K562 (cell line): ENCODE results near the gene HDAC1. TPM values are rescaled to one million over a fixed set of nuclear protein-coding genes. Genes with fewer than 3 reads are reported as not detected.

Experiments used
- AFF4 ChIP-seq: sonication (generic); formaldehyde crosslinking; IDR thresholded peaks from 2 replicates; pipeline ENCODE4 v1.8.0; 2023; ENCODE audit warnings: mild to moderate bottlenecking, missing genetic modification reagents
- CBFA2T2 ChIP-seq: fragments of 450-650 bp; conservative IDR thresholded peaks from 2 replicates; pipeline ENCODE4 v1.6.1; 2017; ENCODE audit warnings: mild to moderate bottlenecking
- HBP1 ChIP-seq: fragments of 450-650 bp; formaldehyde crosslinking; IDR thresholded peaks from 2 replicates; pipeline ENCODE4 v1.4.0; 2022; ENCODE audit warnings: missing genetic modification characterization
- HNRNPH1 ChIP-seq: fragments of 200-400 bp; formaldehyde crosslinking; optimal IDR thresholded peaks from 2 replicates; pipeline ENCODE3; 2017; ENCODE audit warnings: low read depth, mild to moderate bottlenecking, low read length, moderate library complexity
- KDM5B ChIP-seq: fragments of 200-600 bp; sonication (generic); IDR thresholded peaks from 2 replicates; pipeline ENCODE4 v1.6.1; 2012; ENCODE audit warnings: low read depth, mild to moderate bottlenecking, moderate library complexity, low read length, control low read depth, inconsistent platforms; ENCODE audit not compliant: insufficient replicate concordance
- LEF1 ChIP-seq: fragments of 450-650 bp; IDR thresholded peaks from 2 replicates; pipeline ENCODE4 v1.6.1; 2016; ENCODE audit warnings: mild to moderate bottlenecking
- MAFK ChIP-seq: IDR thresholded peaks from 2 replicates; pipeline ENCODE4 v1.6.1; 2011; ENCODE audit warnings: low read length, improper control_type of control experiment
- MCM2 ChIP-seq: fragments of 450-650 bp; IDR thresholded peaks from 2 replicates; pipeline ENCODE4 v1.6.1; 2017; ENCODE audit warnings: low read depth, mild to moderate bottlenecking
- MEF2D ChIP-seq: conservative IDR thresholded peaks from 2 replicates; pipeline ENCODE4 v1.6.1; 2016; ENCODE audit warnings: low read depth, missing genetic modification characterization, missing compliant biosample characterization
- MEIS2 ChIP-seq: fragments of 450-650 bp; IDR thresholded peaks from 2 replicates; pipeline ENCODE4 v1.6.1; 2014; ENCODE audit warnings: mild to moderate bottlenecking; ENCODE audit not compliant: partially characterized antibody
- NEUROD1 ChIP-seq: fragments of 150-350 bp; IDR thresholded peaks from 2 replicates; pipeline ENCODE4 v1.6.1; 2014; ENCODE audit warnings: borderline replicate concordance, low read length, low read depth; ENCODE audit not compliant: partially characterized antibody
- NFE2L1 ChIP-seq: fragments of 450-650 bp; IDR thresholded peaks from 2 replicates; pipeline ENCODE4 v1.6.1; 2016; ENCODE audit warnings: missing genetic modification characterization, low read depth, mild to moderate bottlenecking, missing compliant biosample characterization, moderate library complexity, borderline replicate concordance
- RERE ChIP-seq: sonication (generic); formaldehyde crosslinking; IDR thresholded peaks from 2 replicates; pipeline ENCODE4 v1.8.0; 2023; ENCODE audit warnings: missing genetic modification reagents, mild to moderate bottlenecking, borderline replicate concordance
- SMAD3 ChIP-seq: fragments of 450-650 bp; formaldehyde crosslinking; conservative IDR thresholded peaks from 2 replicates; pipeline ENCODE4 v1.4.0; 2020; ENCODE audit warnings: mild to moderate bottlenecking
- ZNF212 ChIP-seq: fragments of 450-650 bp; formaldehyde crosslinking; IDR thresholded peaks from 2 replicates; pipeline ENCODE4 v1.4.0; 2020; ENCODE audit warnings: mild to moderate bottlenecking
- ZNF511 ChIP-seq: sonication (generic); formaldehyde crosslinking; IDR thresholded peaks from 2 replicates; pipeline ENCODE4 v1.8.0; 2022; ENCODE audit warnings: mild to moderate bottlenecking, missing genetic modification reagents
- polyA plus RNA-seq, 8 experiments: library from polyadenylated mRNA; depleted of rRNA in 4 of 8; stranded (reverse) in 5 of 8; unstranded in 3 of 8; fragments of >200 nt; fragmentation: Nextera tagmentation in 2 of 8; fragmentation: Illumina TruSeq in 1 of 8; extraction: Ambion mirVana in 2 of 8; extraction: Trizol in 1 of 8; gene quantifications; 2 replicates each; pipeline versions ENCODE4 v1.2.1 to v1.2.3, GENCODE V29; 2011 to 2014; ENCODE audit warnings: inconsistent platforms in 1 of 8, missing spikeins in 1 of 8
- total RNA-seq, 7 experiments: library from RNA; depleted of rRNA in 6 of 7; stranded (reverse); fragments of >200 nt in 6 of 7; fragmentation: Illumina TruSeq in 2 of 7; extraction: Trizol in 2 of 7; gene quantifications; 2 replicates each; pipeline versions ENCODE4 v1.2.1 to v1.2.3, GENCODE V29; 2011 to 2021; ENCODE audit warnings: low replicate concordance in 1 of 7

Gene HDAC1
- total and polyA plus RNA-seq, 9 of the 15 experiments (the other 6 are each of a cell fraction or from before 2014, with no cell fraction given), result 169 to 384 (median 193) TPM

- peak; percentile 93; the same call in 1 of the 2 replicates for TF ChIP-seq AFF4 (CRISPR knock-in tag)
- TF ChIP-seq HNRNPH1, result no peak
- peak; percentile 35; the same call in 1 of the 2 replicates for TF ChIP-seq MEF2D (tag)
- TF ChIP-seq HBP1 (CRISPR knock-in tag), result peak; percentile 92
- TF ChIP-seq ZNF511 (CRISPR knock-in tag), result peak; percentile 52; the same call in 1 of the 2 replicates
- TF ChIP-seq LEF1, result peak; percentile 40; the same call in 1 of the 2 replicates
- TF ChIP-seq CBFA2T2, result no peak
- TF ChIP-seq ZNF212 (CRISPR knock-in tag), result no peak
- peak; percentile 91 for TF ChIP-seq NEUROD1
- no peak for TF ChIP-seq MCM2
- TF ChIP-seq MAFK, result no peak
- no peak for TF ChIP-seq SMAD3 (CRISPR knock-in tag)
- TF ChIP-seq MEIS2, result peak; percentile 4
- peak; percentile 85 for TF ChIP-seq KDM5B
- TF ChIP-seq RERE (CRISPR knock-in tag), result no peak
- no peak for TF ChIP-seq NFE2L1 (tag)
These were observed at the start of gene HDAC1 (continued) for GRCh38 chr1:32291708-32292538.
